ENCODE results near the gene GPC1. TPM values are rescaled to one million over a fixed set of nuclear protein-coding genes. Genes with fewer than 3 reads are reported as not detected.

The GPC1 gene
- total RNA-seq, 2 experiments from 2014 or later = 0.83 to 1.2 TPM

DNA sequence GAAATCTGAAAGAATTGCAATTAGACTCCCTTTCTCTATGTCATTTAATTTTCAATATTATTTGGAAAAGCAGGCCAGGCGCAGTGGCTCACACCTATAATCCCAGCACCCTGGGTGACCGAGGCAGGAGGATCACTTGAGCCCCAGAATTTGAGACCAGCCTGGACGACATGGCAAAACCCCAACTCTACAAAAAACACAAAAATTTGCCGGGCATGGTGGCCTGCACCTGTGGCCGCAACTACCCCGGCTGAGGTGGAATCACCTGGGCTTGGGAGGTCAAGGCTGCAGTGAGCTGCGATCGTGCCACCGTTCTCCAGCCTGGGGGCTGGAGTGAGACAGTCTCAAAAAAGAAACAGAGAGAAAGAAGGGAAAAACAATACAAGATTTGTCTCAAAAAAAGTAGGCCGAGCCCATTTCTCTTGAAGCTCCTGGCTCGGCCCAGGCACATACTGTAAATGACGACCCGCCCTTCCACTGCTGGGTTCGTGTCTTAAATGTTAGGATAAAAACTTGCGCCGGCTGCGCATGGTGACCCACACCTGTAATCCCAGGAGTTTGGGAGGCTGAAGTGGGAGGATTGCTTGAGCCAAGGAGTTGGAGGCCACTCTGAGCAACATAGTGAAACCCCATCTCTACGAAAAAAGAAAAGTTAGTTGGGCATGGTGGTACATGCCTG, 31.1 kb upstream of the GPC1 start:
- TF ChIP-seq, protein P1, sequence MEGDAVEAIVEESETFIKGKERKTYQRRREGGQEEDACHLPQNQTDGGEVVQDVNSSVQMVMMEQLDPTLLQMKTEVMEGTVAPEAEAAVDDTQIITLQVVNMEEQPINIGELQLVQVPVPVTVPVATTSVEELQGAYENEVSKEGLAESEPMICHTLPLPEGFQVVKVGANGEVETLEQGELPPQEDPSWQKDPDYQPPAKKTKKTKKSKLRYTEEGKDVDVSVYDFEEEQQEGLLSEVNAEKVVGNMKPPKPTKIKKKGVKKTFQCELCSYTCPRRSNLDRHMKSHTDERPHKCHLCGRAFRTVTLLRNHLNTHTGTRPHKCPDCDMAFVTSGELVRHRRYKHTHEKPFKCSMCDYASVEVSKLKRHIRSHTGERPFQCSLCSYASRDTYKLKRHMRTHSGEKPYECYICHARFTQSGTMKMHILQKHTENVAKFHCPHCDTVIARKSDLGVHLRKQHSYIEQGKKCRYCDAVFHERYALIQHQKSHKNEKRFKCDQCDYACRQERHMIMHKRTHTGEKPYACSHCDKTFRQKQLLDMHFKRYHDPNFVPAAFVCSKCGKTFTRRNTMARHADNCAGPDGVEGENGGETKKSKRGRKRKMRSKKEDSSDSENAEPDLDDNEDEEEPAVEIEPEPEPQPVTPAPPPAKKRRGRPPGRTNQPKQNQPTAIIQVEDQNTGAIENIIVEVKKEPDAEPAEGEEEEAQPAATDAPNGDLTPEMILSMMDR (IDR thresholded peaks at IDR 0.05) = no peak

GRCh38 chr2:240405133-240405532, 30.3 kb upstream of the GPC1 start:
- H3K36me3 Mint-ChIP-seq (ENCODE audit: low read depth) = no peaks in the 10 kb centered on the region
- ChIA-PET POLR2A (no interaction called here), CTCF (no interaction called here)
- H3K4me3 Mint-ChIP-seq = no peak overlapping the region
- intact Hi-C loops (cut with micrococcal nuclease) = no loop called here
- H3K27me3 Mint-ChIP-seq = peaks cover 4% of the 10 kb centered on the region
- H3K27ac Mint-ChIP-seq = no peak overlapping the region
- TF ChIP-seq, protein P1 (IDR thresholded peaks at IDR 0.05) = no peak
- ATAC-seq (no peak), DNase-seq (no peak)
- H3K9me3 Mint-ChIP-seq = no peaks in the 10 kb centered on the region
- peaks cover 8% of the 10 kb centered on the region for H3K4me1 Mint-ChIP-seq (ENCODE audit: low read depth)

More for the DNA sequence above, 31.1 kb upstream of the GPC1 start:
- ATAC-seq (no peak), DNase-seq (no peak)
- ChIA-PET POLR2A (no interaction called here), CTCF (no interaction called here)
- Mint-ChIP-seq H3K27ac (no peak overlapping the region), H3K9me3 (no peaks in the 10 kb centered on the region), H3K4me3 (no peak overlapping the region), H3K4me1 (ENCODE audit: low read depth) (peaks cover 8% of the 10 kb centered on the region), H3K36me3 (ENCODE audit: low read depth) (no peaks in the 10 kb centered on the region), H3K27me3 (peaks cover 4% of the 10 kb centered on the region)
- intact Hi-C loops (cut with micrococcal nuclease) = no loop called here

GRCh38 chr2:240405684-240406313, 29.7 kb upstream of the GPC1 start:
- TF ChIP-seq, protein P1 (IDR thresholded peaks at IDR 0.05) = no peak
- DNase-seq (no peak), ATAC-seq (no peak)
- H3K27ac Mint-ChIP-seq = no peak overlapping the region
- intact Hi-C loops (cut with micrococcal nuclease) = no loop called here
- peaks cover 1% of the 10 kb centered on the region for H3K27me3 Mint-ChIP-seq
- H3K36me3 Mint-ChIP-seq (ENCODE audit: low read depth) = no peaks in the 10 kb centered on the region
- CTCF ChIA-PET = no interaction called here
- H3K9me3 Mint-ChIP-seq = no peaks in the 10 kb centered on the region
- no peak overlapping the region for H3K4me3 Mint-ChIP-seq
- POLR2A ChIA-PET = no interaction called here
- peaks cover 8% of the 10 kb centered on the region for H3K4me1 Mint-ChIP-seq (ENCODE audit: low read depth)

DNA sequence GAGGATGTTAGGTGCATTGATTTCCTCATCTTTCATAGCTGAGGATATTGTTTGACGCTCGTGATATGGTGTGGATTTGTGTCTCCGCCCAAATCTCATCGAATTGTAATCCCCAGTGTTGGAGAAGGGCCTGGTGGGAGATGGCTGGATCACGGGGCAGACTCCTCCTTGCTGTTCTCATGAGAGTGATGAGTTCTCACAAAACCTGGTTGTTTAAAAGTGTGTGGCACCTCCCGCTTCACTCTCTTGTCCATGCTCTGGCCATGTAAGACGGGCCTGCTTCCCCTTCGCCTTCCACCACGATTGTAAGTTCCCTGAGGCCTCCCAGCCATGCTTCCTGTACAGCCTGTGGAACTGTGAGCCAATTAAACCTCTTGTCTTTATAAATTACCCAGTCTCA, 28.4 kb upstream of the GPC1 start:
- no peaks in the 10 kb centered on the region for H3K9me3 Mint-ChIP-seq
- intact Hi-C loops (cut with micrococcal nuclease) = no loop called here
- H3K27ac Mint-ChIP-seq = no peak overlapping the region
- ChIA-PET POLR2A (no interaction called here), CTCF (no interaction called here)
- TF ChIP-seq, protein P1 (IDR thresholded peaks at IDR 0.05) = no peak
- ATAC-seq (no peak), DNase-seq (no peak)
- H3K4me3 Mint-ChIP-seq = no peak overlapping the region
- peaks cover 1% of the 10 kb centered on the region for H3K27me3 Mint-ChIP-seq
- peaks cover 8% of the 10 kb centered on the region for H3K4me1 Mint-ChIP-seq (ENCODE audit: low read depth)
- H3K36me3 Mint-ChIP-seq (ENCODE audit: low read depth) = no peaks in the 10 kb centered on the region

- no peak overlapping the region for H3K27ac Mint-ChIP-seq
- DNase-seq = no peak
- CTCF ChIA-PET = no interaction called here
- TF ChIP-seq, protein P1 (IDR thresholded peaks at IDR 0.05) = no peak
- H3K4me1 Mint-ChIP-seq (ENCODE audit: low read depth) = no peaks in the 10 kb centered on the region
- POLR2A ChIA-PET = no interaction called here
- no peak overlapping the region for H3K4me3 Mint-ChIP-seq
- peaks cover 1% of the 10 kb centered on the region for H3K27me3 Mint-ChIP-seq
- no peaks in the 10 kb centered on the region for H3K9me3 Mint-ChIP-seq
- no peak for ATAC-seq
- H3K36me3 Mint-ChIP-seq (ENCODE audit: low read depth) = no peaks in the 10 kb centered on the region
- intact Hi-C loops (cut with micrococcal nuclease) = no loop called here
Observed at GRCh38 chr2:240410004-240410403, 25.5 kb upstream of the GPC1 start.

Data from activated CD8-positive, alpha-beta T cell treated with anti-CD3 and anti-CD28 coated beads for 36 hours (primary cell).